HG03103 (cell line): ENCODE measurements around the gene SRRM2.

Source experiments
- ATAC-seq: cut with Tn5 transposase; IDR thresholded peaks from one replicate; pipeline ENCODE4 v1.9.1; 2021; ENCODE audit warnings: low read depth; ENCODE audit not compliant: unreplicated experiment

The SRRM2 gene

GRCh38 chr16:2737895-2738418, 14.5 kb upstream of the SRRM2 start:
- ATAC-seq = no peak

GRCh38 chr16:2738615-2739014, 13.8 kb upstream of the SRRM2 start:
- no peak for ATAC-seq

DNA sequence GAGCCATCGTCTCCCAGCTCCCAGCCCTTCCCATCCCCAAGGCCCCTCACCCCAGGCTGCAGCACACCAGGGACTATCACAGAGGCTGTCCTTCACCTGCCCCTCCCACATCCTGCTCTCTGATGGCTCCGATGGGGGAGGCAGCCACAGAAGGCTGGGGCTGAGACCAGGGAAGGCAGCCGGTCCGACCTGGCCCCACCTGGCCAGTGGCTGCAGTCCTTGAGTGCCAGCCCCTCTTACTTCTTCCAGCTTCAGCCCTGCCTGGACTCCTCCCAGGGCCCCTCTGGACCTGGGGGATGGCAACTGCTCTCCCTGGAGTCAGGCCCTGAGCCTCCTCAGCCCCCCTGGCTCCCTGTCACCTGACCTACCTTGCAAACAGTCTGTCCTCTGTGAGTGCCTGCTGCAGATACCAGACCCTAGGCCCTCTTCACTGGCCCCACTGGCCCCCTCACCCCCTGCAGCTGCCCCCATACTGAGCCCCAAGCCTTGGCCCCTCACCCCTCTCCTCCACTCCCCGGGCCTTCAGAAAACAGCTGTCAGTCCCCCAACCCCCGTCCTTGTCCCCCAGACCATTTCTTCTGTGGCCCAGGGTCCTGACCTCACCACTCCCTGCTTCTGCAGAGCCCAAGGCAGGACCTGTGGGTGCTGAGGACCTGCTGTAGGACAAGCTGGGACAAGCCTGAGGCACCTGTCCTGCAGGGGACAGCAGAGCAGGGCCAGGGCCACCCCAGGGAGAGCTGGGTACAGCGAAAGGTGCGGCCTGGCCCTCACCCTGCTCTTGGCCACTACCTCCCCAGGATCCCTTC, 12.6 kb upstream of the SRRM2 start:
- no peak for ATAC-seq

DNA sequence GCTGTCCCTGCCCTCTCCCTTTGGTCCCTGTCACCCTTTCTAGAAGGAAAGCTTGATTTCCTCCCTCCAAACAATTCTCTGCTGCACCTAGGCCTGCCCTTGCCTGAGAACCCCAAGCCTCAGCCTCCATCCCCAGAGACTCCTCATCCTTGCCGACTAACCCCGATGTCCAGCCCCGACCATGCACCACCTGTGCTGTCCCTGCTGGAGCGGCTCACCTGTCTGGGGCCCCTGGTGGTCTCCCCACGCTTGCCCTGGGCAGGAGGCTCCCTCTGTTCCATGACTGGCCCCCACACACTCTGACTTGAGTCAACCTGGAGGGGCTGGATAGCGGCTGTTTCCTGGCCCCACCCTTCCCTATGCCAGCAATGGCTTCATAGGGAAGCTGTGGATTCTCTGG, 12.0 kb upstream of the SRRM2 start:
- no peak for ATAC-seq

DNA sequence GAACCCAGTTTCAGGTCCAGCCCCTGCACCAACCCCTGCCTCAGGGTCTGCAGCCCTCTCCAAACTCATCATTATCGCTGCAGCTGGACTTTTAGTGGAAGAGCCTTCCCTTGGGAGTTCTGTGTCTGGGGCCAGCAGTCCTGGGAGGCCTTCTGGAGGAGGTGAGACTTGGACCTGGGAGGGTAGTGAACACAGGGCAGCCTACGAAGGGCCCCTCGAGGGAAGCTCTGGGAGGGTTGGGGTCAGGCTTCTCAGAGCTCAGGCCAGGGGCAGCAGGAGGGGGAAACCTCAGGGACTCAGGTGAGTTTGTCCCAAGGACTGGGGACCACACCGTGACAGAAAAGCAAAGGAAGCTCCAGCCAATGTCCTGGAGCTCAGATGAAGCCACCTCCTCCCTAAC, 11.3 kb upstream of the SRRM2 start:
- ATAC-seq = no peak

- no peak for ATAC-seq
Measured at GRCh38 chr16:2742323-2743006, 10.0 kb upstream of the SRRM2 start.

- no peak for ATAC-seq
Measured at GRCh38 chr16:2743007-2743810, 9.2 kb upstream of the SRRM2 start.

DNA sequence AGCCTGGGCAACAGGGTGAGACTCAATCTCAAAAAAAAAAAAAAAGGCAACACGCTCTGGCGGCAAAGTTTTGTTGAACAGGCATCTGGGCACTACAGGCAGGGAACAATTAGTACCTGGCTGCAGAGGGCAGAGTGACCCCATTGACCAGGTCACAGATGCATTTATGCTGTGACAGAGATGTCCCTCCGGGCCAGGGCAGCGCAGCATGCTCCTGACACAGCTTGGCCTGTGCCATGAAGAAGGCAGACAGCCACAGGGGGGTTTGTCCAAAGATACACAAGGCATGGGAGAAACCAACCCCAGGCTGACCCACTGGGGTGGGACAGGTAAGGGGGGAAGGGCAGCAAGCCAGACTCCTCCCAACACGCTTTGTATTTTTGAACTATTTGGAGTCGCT, 7.7 kb upstream of the SRRM2 start:
- no peak for ATAC-seq

GRCh38 chr16:2745116-2745890, 7.1 kb upstream of the SRRM2 start:
- ATAC-seq = no peak

- no peak for ATAC-seq
Measured at GRCh38 chr16:2745961-2746360, 6.5 kb upstream of the SRRM2 start.

DNA sequence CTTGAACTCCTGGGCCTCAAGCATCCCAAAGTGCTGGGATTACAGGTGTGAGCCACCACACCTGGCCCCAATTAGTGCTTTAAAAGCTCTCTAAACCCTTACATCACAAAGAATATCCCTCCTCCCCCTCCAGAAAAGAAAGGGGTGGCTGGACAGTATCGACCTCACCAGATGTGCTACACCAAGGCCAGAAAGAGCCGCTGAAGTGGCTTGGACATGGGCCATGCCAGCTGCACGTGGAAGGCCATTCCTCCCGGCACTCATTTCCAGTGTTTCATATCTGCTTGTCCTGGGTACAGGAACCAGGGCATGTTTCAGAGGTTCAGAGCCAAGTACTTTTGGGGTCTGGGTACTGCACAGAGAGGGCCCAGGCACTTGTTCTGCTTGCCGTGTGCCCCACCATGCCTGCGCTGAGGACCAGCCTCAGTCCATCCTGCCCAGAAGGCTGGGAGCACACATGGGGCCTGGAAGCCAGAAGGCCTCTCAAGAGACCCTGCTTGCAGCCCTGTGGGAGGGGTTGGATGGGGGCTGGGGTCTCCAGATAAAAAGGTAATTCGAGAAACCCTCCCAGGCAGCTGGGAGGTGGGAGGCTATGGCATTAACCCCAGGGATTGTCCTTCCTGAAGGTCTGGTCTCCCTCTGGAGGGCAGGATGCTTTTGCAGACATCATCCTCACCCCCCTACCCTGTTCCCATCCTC, 3.5 kb upstream of the SRRM2 start:
- ATAC-seq = no peak

DNA sequence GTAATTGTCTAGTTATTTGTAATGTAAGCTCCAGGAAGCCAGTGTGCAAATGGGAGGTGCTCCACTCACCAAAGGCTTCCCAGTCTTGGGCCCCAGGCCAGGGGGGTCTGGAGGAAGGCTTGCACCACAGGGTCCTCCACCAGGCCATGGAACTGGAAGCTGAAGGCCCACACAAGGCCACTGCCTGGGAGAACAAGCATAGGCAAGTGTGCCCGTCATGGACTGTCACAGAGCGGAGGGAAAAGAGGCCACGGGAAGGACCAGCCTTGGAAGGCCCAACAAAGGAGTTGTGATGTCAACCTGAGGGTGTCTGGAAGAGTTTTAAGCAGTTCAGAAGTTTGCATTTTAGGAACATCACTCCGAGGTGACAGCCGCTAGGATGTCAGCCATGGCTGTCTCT, 3.0 kb upstream of the SRRM2 start:
- no peak for ATAC-seq

- no peak for ATAC-seq
Measured at GRCh38 chr16:2749936-2750335, 2.5 kb upstream of the SRRM2 start.

DNA sequence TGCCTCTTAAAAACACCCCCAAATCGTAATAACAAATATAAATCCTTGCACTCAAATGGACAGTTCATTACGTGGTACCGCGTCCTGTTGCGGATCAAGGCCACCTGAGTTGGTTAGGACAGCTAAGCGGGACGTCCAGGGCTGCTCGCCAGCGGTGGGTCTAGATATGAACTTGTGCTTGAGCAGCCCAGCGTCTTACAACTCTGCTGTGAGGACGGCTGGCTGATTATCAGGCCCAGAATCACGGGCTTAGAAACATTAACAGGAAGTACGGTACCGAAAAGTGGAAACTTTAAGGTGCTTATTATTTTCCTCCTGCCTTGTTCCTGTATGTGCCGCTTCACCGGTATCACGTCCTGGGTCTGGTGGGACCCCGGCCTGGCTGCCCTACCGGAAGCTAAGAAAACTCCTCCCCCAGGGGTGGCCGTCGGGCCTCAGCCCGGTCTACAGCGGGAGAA, 832 bp upstream of the SRRM2 start:
- no peak for ATAC-seq

GRCh38 chr16:2752850-2753732, 653 bp downstream of the SRRM2 start:
- peak; percentile 35 for ATAC-seq

- ATAC-seq = no peak
Measured at GRCh38 chr16:2753733-2754020, 1.2 kb downstream of the SRRM2 start.

DNA sequence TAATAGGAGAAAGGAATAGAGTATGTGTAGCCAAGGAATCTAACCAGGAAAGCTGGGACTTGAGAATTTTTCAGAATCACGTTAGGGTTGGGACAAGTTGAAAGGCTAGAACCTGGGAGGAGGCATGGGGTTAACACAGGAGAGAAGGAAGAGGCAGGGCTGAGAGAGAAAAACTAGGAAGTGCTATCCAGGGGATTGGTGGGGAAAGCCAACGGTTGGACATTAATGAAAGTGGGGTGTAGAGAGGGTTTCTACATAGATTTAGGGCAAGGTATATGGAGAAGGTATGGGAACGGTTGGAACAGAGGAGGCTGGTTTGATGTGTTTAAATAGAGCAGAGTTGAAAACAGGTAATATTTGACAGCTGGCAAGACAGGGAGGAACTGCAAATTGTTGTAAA, 2.7 kb downstream of the SRRM2 start:
- ATAC-seq = no peak

GRCh38 chr16:2756288-2757015, 4.0 kb downstream of the SRRM2 start:
- no peak for ATAC-seq
